Measurements from ENCODE around the gene NLRC3. TPM values are rescaled to one million over a fixed set of nuclear protein-coding genes. Genes with fewer than 3 reads are reported as not detected.

The NLRC3 gene
- total and polyA plus RNA-seq, 10 donors, result 8.6 to 34.0 (median 25.3) TPM

DNA sequence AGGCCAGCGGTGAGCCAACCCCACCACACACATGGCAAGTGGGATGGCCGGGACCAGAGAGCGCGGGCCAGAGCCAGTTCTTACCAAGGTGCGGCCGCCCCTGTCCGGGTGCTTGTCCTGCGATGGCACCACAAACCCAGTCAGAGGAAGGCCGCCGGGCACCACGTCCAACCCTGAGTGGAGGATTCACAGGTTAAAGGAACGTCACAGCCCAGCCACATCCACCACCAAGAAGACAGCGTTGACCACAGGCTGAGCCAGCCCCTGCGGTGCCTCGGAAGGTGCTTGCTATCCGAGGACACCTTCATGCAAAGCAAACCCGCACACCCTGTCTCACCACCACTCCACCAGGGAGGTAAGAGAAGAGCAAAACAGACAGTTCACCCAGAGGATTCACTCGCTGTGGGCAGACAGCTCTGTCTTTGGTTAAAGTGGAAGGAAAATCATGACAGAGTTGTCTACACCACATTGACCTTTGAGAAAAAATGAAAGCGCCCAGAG, 18.4 kb upstream of the NLRC3 start:
- 90 to 96% (median 95%) methylated on average over 7 to 19 of the region's 19 CpGs for WGBS, 5 donors
- peaks cover 0 to 98% (median 22%) of the 10 kb centered on the region in 6 donors for H3K36me3 ChIP-seq

DNA sequence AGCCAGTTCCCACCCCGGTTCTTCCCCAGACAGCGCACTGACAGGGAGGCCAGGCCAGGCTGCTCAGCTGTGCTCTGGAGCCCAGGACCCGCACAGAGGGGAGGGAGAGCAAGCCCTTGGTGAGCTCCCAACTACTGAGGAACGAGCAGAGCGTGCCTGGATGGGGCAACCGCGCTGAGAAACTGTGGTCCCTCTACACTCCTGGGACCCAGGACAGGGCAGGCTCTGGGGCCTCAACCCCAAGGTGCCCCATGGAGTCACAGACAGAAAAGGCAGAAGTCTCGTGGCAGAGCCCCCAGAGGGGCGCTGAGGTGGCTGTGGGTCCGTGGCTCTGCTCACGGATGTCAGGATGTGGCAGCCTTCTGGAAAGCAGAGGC, 17.9 kb upstream of the NLRC3 start:
- Histone ChIP-seq H3K4me3 (no peak overlapping the region), H3K9me3 (peaks cover 0 to 3% (median 0%) of the 10 kb centered on the region in 8 donors), H3K36me3 (peaks cover 0 to 98% (median 21%) of the 10 kb centered on the region in 6 donors), H3K4me1 (peaks cover 0 to 14% (median 5%) of the 10 kb centered on the region in 6 donors), H3K27me3 (replicated peaks in 1 of 7) (no peaks in the 10 kb centered on the region), H3K27ac (no peak overlapping the region)
- intact Hi-C loops (cut with DNase I; ENCODE audit: low total_unique reads), result no loop called here
- WGBS, 5 donors, result 94 to 97% (median 96%) methylated on average over 8 to 11 of the region's 11 CpGs
- no peak for DNase-seq
- TF ChIP-seq POLR2A (IDR thresholded peaks at IDR 0.05) (no peak), POLR2AphosphoS5 (IDR thresholded peaks at IDR 0.05) (no peak)
- TF ChIP-seq, protein P1, sequence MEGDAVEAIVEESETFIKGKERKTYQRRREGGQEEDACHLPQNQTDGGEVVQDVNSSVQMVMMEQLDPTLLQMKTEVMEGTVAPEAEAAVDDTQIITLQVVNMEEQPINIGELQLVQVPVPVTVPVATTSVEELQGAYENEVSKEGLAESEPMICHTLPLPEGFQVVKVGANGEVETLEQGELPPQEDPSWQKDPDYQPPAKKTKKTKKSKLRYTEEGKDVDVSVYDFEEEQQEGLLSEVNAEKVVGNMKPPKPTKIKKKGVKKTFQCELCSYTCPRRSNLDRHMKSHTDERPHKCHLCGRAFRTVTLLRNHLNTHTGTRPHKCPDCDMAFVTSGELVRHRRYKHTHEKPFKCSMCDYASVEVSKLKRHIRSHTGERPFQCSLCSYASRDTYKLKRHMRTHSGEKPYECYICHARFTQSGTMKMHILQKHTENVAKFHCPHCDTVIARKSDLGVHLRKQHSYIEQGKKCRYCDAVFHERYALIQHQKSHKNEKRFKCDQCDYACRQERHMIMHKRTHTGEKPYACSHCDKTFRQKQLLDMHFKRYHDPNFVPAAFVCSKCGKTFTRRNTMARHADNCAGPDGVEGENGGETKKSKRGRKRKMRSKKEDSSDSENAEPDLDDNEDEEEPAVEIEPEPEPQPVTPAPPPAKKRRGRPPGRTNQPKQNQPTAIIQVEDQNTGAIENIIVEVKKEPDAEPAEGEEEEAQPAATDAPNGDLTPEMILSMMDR (IDR thresholded peaks at IDR 0.05 in 8 of 11, conservative IDR thresholded peaks at IDR 0.05 in 3 of 11), result no peak

More for the DNA sequence above, 18.4 kb upstream of the NLRC3 start:
- Histone ChIP-seq H3K4me1 (peaks cover 0 to 10% (median 4%) of the 10 kb centered on the region in 6 donors), H3K9me3 (peaks cover 0 to 4% (median 0%) of the 10 kb centered on the region in 8 donors), H3K4me3 (no peak overlapping the region), H3K27ac (no peak overlapping the region), H3K27me3 (replicated peaks in 1 of 7) (no peaks in the 10 kb centered on the region)
- intact Hi-C loops (cut with DNase I; ENCODE audit: low total_unique reads), result no loop called here
- no peak for TF ChIP-seq POLR2AphosphoS5 (IDR thresholded peaks at IDR 0.05)
- TF ChIP-seq POLR2A (IDR thresholded peaks at IDR 0.05), result no peak
- TF ChIP-seq, protein P1 (IDR thresholded peaks at IDR 0.05 in 8 of 11, conservative IDR thresholded peaks at IDR 0.05 in 3 of 11), result no peak
- no peak for DNase-seq

DNA sequence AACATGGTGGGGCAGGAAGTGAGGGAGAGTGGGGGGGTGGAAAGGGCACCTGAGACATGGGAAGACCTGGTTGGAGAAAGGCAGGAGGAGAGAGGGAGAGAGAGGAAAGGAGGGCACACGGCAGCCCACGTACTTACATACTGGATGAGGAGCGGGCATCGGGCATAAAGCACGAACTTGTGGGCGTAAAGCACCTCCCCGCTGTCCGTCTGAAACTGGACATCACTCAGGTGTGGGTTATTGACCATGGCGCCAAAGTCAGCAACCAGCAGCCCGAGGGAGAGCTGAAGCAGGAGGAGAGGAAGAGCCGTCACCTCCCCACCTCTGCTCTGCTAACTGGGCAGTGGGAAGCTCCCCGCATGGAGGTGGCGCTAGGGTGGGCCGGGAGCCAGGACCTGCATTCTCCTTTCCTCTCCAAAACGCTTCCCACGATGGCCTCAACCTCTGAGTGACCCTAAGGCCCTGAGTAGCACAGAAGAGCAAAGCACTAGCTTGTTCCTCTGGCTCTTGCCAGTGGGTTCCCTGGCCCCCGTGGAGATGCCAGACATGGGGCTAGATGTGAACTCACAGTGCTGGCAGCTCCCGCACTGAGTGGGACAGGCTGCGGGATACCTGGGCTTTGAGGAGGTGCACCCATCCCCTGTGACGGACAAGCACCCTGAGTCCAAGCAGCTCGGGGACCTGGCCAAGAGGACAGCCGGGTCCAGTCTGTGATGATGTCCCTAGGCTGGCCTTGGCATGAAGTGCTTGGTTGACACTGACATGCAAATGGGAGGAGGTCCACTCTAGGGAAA, 17.3 kb upstream of the NLRC3 start:
- Histone ChIP-seq H3K27ac (no peak overlapping the region), H3K9me3 (no peaks in the 10 kb centered on the region), H3K4me1 (peaks cover 0 to 20% (median 8%) of the 10 kb centered on the region in 6 donors), H3K4me3 (no peak overlapping the region), H3K36me3 (peaks cover 0 to 98% (median 18%) of the 10 kb centered on the region in 6 donors), H3K27me3 (replicated peaks in 1 of 7) (no peaks in the 10 kb centered on the region)
- no peak for DNase-seq
- 89 to 93% (median 92%) methylated on average over 18 to 22 of the region's 22 CpGs for WGBS, 5 donors
- intact Hi-C loops (cut with DNase I; ENCODE audit: low total_unique reads), result no loop called here
- TF ChIP-seq POLR2AphosphoS5 (IDR thresholded peaks at IDR 0.05) (no peak), POLR2A (IDR thresholded peaks at IDR 0.05) (no peak)
- TF ChIP-seq, protein P1 (IDR thresholded peaks at IDR 0.05 in 8 of 11, conservative IDR thresholded peaks at IDR 0.05 in 3 of 11), result no peak

DNA sequence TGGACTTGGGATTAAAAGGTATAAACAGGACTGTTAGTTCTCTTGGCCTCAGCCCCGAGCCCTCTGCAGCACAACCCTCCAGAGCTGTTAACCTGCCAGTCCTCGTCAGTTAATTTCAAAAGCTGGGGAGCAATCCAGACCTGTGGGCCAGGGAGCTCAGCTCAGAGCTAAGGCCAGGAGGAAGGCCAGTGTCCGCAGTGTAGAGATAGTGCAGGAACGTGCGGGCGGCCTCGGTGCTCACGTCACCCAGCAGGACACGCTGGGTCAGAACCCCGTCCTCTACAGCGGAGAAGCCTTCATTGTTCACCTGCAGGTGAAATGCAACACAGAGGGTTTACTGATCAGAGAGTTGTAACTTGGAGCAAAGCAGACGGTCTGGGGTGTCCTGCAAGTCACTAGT, 15.4 kb upstream of the NLRC3 start:
- no peak for DNase-seq
- intact Hi-C loops (cut with DNase I; ENCODE audit: low total_unique reads), result no loop called here
- no peak overlapping the region for H3K4me3 ChIP-seq
- no peaks in the 10 kb centered on the region for H3K9me3 ChIP-seq
- H3K27me3 ChIP-seq (replicated peaks in 1 of 7), result no peaks in the 10 kb centered on the region
- peaks cover 0 to 97% (median 16%) of the 10 kb centered on the region in 6 donors for H3K36me3 ChIP-seq
- WGBS, 5 donors, result 91 to 98% (median 96%) methylated on average over 12 of the region's 12 CpGs
- TF ChIP-seq, protein P1 (IDR thresholded peaks at IDR 0.05 in 8 of 11, conservative IDR thresholded peaks at IDR 0.05 in 3 of 11), result no peak
- TF ChIP-seq POLR2AphosphoS5 (IDR thresholded peaks at IDR 0.05), result no peak
- TF ChIP-seq POLR2A (IDR thresholded peaks at IDR 0.05), result no peak
- H3K27ac ChIP-seq, result no peak overlapping the region
- peaks cover 0 to 40% (median 14%) of the 10 kb centered on the region in 6 donors for H3K4me1 ChIP-seq
